Measurements from ENCODE around the gene GPR143.

The GPR143 gene

DNA sequence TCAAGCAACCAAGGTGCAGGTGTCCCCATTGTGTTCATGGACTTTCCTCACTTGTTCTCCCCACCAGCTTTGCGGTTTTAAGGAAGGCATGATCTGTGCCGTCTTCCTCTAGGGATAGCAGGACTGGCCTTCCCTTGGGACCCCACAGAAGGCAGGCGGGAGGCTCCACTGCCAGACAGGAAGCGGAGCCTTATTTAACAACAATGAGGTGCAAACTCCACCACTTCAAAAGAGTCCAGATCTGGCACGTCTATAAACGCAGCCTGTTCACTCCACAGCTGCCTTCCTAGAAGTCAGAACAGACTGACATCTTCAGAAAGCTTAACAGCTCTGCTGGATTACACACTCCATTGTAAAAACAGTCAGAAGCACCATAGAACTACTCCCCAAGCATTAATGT lies 1.7 kb upstream of the GPR143 start:
- DNase-seq = no peak

GRCh38 chrX:9765072-9765736 lies 443 bp downstream of the GPR143 start:
- DNase-seq = peak; percentile 57

- no peak for DNase-seq
These were observed 6.3 kb downstream of the GPR143 start for GRCh38 chrX:9759337-9759736.

- DNase-seq = no peak
These were observed 7.5 kb downstream of the GPR143 start for GRCh38 chrX:9758021-9758638.

GRCh38 chrX:9757366-9757765 lies 8.3 kb downstream of the GPR143 start:
- no peak for DNase-seq

GRCh38 chrX:9749146-9749692 lies 16.4 kb downstream of the GPR143 start:
- no peak for DNase-seq

DNA sequence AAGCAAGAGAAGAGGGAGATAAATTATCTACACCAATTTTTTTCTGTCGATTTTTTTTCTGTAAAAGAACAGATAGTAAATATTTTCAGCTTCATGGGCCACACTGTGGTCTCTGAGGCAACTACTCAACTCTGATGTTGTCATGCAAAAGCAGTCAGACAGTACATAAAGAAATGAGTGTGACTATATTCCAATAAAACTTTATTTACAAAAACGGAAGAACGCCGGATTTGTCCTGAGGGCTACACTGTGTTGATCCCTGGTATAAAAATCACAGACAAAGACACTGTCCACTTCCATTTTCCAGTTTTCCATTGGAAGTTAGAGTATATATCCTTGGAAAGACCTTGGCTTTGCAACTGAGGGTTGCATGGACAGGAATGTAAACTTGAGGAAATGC lies 18.0 kb downstream of the GPR143 start:
- no peak for DNase-seq

DNA sequence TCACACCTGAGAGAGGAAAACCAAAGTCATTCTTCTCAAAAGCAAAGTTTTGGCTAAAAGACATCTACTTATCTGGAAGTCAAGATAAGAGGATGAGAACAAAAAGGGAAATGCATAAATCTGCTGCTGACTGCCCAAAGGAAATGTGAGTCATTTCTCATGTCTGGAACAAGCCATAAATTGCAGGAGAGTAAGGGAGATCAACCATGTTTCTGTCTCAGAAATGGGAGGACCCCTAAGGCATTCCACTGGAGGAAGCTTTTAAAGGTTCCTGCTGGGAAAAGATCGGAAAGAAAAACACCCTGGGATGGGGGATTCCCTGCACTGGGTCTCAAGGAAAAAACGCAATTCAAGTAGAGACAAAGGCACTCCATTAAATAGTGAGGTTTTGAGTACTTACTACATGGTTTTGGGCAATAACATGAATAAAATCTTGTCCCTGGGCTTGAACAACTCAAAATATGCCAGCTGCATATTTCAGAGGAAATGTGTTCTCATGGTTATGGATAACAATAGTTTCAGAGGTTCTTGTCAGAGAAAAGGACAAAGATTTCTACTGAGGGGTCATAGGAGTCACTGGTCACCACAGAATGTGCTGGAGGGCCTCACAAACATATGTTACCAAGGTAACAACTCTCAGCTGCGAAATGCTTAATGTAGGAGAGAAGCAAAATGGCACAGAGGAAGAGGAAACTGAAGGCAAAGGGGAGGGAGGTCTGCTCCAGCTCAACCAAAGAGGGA lies 19.3 kb downstream of the GPR143 start:
- no peak for DNase-seq

DNA sequence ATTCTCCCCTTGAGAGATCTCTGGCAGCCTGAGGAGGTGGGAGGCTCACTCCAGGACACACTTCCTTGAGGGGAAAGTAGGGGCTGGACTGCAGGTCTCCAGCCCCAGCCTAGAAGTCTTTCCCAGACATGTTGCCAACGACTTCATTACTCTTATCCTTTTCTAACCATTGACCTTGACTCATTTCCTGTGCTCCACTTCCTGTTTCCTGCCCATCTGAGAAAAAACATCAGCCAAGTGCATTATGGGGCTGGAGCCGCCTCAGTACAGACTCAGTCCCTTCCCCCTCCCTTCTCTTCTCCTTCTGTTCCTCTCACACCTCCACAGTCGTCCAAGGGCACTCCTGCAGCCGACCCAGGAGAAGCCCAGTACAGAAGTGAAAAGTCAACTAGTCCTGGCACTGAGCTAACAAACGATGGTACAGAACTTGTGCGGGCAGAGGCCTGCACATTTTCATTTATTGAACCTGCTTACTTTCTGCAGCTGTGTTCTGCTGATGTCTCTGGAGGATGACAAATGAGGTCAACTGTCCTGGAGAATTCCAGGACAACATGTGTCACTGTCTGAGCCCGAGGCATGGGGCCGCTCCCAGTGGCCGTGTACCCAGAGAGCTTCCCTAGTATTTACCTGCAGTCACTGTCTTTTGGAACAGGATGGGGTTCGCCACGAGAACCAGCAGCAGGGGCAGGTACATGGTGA lies 20.1 kb downstream of the GPR143 start:
- peak; percentile 86 for DNase-seq

- no peak for DNase-seq
These were observed 26.5 kb downstream of the GPR143 start for GRCh38 chrX:9739130-9739529.

- DNase-seq = no peak
These were observed 27.5 kb downstream of the GPR143 start for GRCh38 chrX:9738151-9738550.

DNA sequence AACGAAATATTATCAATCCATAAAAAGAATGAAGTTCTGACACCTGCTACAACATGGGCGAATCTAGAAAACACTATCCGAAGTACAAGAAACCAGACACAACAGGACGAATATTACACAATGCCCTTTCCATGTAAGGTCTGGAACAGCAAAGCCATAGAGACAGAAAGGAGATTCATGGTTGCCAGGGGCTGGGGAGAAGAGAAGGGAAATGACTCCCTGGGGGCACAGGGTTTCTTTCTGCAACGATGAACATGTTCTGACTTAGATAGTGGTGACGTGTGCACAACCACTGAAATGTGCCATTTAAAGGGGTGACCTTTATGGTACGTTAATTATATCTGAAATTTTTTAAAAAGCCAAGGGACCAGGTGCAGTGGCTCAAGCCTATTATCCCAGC lies 28.3 kb downstream of the GPR143 start:
- no peak for DNase-seq

GRCh38 chrX:9730752-9731151 lies 34.9 kb downstream of the GPR143 start:
- no peak for DNase-seq

- DNase-seq = no peak
These were observed 35.6 kb downstream of the GPR143 start for GRCh38 chrX:9730078-9730477.

DNA sequence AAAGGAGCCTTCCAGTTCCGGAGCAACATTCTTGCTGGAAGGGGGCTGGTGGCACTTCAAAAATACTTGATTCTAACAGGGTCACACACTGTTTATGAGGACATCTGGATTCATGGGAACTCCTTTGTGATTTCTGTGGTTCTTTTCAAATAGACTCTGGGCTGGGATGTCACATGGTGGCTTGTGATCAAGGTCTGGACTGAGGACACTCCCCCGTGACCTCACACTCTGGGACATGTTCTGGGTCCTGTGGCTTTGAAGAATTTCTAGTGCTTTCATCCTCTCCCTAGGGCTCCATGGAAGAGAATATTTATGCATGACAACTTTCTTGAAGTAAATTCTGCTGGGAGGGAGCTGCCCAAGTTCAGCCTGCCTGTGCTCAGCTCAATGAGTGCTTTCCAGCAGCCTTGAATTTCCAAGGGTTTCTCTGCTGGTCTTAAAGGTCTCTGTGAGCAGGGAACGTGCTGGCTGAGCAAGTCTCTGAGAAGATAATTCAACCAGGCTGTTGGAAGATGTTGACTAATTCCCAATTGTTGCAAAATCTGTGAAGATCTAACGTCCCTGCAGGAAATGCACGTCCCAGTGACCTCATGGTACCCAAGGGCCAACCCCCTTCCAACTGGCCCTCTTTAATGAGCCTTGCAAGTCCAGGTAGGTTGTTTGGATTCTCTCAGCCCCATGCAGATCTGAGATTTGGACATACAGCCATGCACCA lies 36.3 kb downstream of the GPR143 start:
- DNase-seq = no peak

GRCh38 chrX:9728261-9728660 lies 37.4 kb downstream of the GPR143 start:
- DNase-seq = no peak

GRCh38 chrX:9724711-9725110 lies 40.9 kb downstream of the GPR143 start:
- no peak for DNase-seq

GRCh38 chrX:9717376-9717775 lies 48.3 kb downstream of the GPR143 start:
- peak; percentile 31 for DNase-seq

DNA sequence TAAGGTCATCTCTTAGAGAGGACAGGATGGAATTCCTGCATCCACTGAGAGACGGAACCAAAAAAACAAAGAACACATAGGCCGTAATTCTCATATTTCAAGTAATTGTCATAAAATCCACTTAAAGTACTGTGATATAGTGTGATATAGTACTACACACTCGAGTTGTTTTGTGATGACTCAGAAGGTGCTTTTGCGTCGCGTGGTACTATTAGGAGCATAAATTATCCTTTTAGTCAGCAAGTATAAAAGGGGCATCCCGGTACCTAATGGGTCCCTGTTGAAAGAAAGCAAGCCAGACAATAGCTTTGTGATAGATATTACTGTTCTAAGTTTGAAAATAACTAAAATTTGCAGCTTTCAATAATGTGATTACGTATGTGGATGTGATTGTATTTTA lies 55.3 kb downstream of the GPR143 start:
- no peak for DNase-seq

- DNase-seq = peak; percentile 75
These were observed 56.6 kb downstream of the GPR143 start for GRCh38 chrX:9708923-9709553.

GRCh38 chrX:9708086-9708485 lies 57.6 kb downstream of the GPR143 start:
- no peak for DNase-seq

Measured in islet precursor cell (in vitro differentiated cells).